Measurements from ENCODE around the gene LGALS12. TPM values are rescaled to one million over a fixed set of nuclear protein-coding genes. Genes with fewer than 3 reads are reported as not detected.
"Not testable (repeated sequence)": the region's sequence is repeated elsewhere in the genome, so short reads cannot be mapped to it uniquely, and the experiment has no call there.

LGALS12 gene
- total RNA-seq, 1 donor from 2014 or later: 9.9 TPM

DNA sequence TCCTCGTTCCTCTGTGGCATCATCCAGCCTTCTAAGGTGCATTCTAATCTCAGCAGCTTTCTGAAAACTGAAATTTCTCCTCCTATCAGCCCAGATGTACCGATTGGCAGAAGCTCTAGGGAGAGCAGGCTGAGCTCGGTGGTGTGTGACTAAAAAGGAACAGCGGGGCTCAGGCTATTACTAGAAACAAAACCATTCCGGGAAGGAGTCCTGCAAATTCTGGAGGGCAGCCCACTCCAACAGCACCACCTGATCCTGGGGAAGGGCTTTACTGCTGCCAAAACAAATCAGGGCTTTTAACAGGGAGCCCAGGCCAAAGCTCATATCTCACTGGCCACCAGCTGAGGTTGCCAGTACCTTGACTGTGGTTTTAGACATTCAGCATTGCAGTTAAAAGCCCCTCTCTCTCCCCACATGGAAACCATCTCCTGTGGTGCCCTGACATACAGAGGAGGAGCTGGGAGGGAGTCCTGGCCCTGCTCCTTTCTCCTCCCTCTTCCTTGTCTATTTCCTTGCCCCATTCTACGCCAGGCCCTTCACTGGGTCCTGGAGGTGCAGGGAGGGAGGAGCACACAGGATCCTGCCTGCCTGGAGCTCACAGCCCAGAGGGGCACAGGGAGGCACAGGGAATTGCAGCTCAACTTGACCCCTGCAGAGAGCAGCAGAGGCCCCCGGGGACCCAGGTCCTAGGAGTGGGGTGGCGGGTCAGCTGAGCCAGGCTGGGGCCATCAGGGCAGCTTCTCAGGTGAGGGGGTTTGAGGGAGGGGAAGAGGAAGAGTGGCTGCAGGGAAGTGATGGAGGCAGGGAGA lies 31.6 kb downstream of the LGALS12 start:
- peak overlapping the region; percentile 71 to 82 (median 78) for H3K4me3 ChIP-seq (ENCODE audit: low read length in 3 of 3)
- no peaks in the 10 kb centered on the region for H3K27me3 ChIP-seq (ENCODE audit: control insufficient read depth in 3 of 3, insufficient read depth in 3 of 3, low read length in 3 of 3)
- peak overlapping the region; percentile 69 to 81 (median 80) for H3K9ac ChIP-seq (ENCODE audit: low read depth in 1 of 3, low read length in 3 of 3)
- no peaks in the 10 kb centered on the region for H3K36me3 ChIP-seq (ENCODE audit: control insufficient read depth in 3 of 3, insufficient read depth in 3 of 3, low read length in 3 of 3)
- peak overlapping the region; percentile 88 for H3K27ac ChIP-seq (ENCODE audit: low read depth, low read length)
- peaks cover 18 to 28% (median 24%) of the 10 kb centered on the region in 3 donors for H3K4me1 ChIP-seq (ENCODE audit: control insufficient read depth in 3 of 3, insufficient read depth in 3 of 3, low read length in 3 of 3)
- no peaks in the 10 kb centered on the region for H3K9me3 ChIP-seq (ENCODE audit: control insufficient read depth in 3 of 3, low read length in 3 of 3)

- not testable (repeated sequence) for H3K4me3 ChIP-seq (ENCODE audit: low read length in 3 of 3); H3K27me3 ChIP-seq (ENCODE audit: control insufficient read depth in 3 of 3, insufficient read depth in 3 of 3, low read length in 3 of 3); H3K9me3 ChIP-seq (ENCODE audit: control insufficient read depth in 3 of 3, low read length in 3 of 3); H3K9ac ChIP-seq (ENCODE audit: low read depth in 1 of 3, low read length in 3 of 3); H3K27ac ChIP-seq (ENCODE audit: low read depth, low read length)
- Histone ChIP-seq H3K4me1 (ENCODE audit: control insufficient read depth in 3 of 3, insufficient read depth in 3 of 3, low read length in 3 of 3) (peaks cover 10 to 14% (median 11%) of the 10 kb centered on the region in 3 donors), H3K36me3 (ENCODE audit: control insufficient read depth in 3 of 3, insufficient read depth in 3 of 3, low read length in 3 of 3) (peaks cover 0 to 12% (median 0%) of the 10 kb centered on the region in 3 donors)
Measured at GRCh38 chr11:63542506-63542905, 36.6 kb downstream of the LGALS12 start.

GRCh38 chr11:63543711-63544110 lies 37.8 kb downstream of the LGALS12 start:
- H3K4me3 ChIP-seq (ENCODE audit: low read length in 3 of 3): no peak overlapping the region
- H3K4me1 ChIP-seq (ENCODE audit: control insufficient read depth in 3 of 3, insufficient read depth in 3 of 3, low read length in 3 of 3): peaks cover 0 to 2% (median 0%) of the 10 kb centered on the region in 3 donors
- H3K9ac ChIP-seq (ENCODE audit: low read depth in 1 of 3, low read length in 3 of 3): no peak overlapping the region
- H3K9me3 ChIP-seq (ENCODE audit: control insufficient read depth in 3 of 3, low read length in 3 of 3): no peaks in the 10 kb centered on the region
- H3K27me3 ChIP-seq (ENCODE audit: control insufficient read depth in 3 of 3, insufficient read depth in 3 of 3, low read length in 3 of 3): no peaks in the 10 kb centered on the region
- no peak overlapping the region for H3K27ac ChIP-seq (ENCODE audit: low read depth, low read length)
- H3K36me3 ChIP-seq (ENCODE audit: control insufficient read depth in 3 of 3, insufficient read depth in 3 of 3, low read length in 3 of 3): peaks cover 0 to 12% (median 0%) of the 10 kb centered on the region in 3 donors

DNA sequence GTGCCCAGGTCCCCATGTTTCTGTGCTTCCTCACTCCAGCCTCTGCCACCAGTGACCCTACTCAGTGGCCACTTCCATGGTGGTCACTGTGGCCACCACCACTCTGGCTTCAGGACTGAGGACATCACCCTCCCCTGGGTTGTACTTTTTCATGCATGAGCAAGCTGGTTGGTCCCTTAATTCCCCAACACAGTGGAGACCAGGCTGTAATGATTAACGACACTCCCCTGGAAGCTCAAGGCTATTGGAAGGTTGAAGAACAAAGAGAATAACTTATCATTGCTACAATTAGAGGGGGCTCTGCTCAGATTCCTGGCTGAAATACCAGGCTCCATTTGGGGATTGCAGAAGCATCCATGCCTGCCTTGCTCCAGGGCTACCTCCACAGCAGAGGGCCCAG lies 41.2 kb downstream of the LGALS12 start:
- no peak overlapping the region for H3K4me3 ChIP-seq (ENCODE audit: low read length in 3 of 3)
- no peaks in the 10 kb centered on the region for H3K9me3 ChIP-seq (ENCODE audit: control insufficient read depth in 3 of 3, low read length in 3 of 3)
- no peak overlapping the region for H3K9ac ChIP-seq (ENCODE audit: low read depth in 1 of 3, low read length in 3 of 3)
- H3K4me1 ChIP-seq (ENCODE audit: control insufficient read depth in 3 of 3, insufficient read depth in 3 of 3, low read length in 3 of 3): peaks cover 4 to 7% (median 5%) of the 10 kb centered on the region in 3 donors
- H3K27me3 ChIP-seq (ENCODE audit: control insufficient read depth in 3 of 3, insufficient read depth in 3 of 3, low read length in 3 of 3): no peaks in the 10 kb centered on the region
- H3K27ac ChIP-seq (ENCODE audit: low read depth, low read length): no peak overlapping the region
- peaks cover 0 to 12% (median 0%) of the 10 kb centered on the region in 3 donors for H3K36me3 ChIP-seq (ENCODE audit: control insufficient read depth in 3 of 3, insufficient read depth in 3 of 3, low read length in 3 of 3)

GRCh38 chr11:63548178-63548577 lies 42.3 kb downstream of the LGALS12 start:
- no peaks in the 10 kb centered on the region for H3K9me3 ChIP-seq (ENCODE audit: control insufficient read depth in 3 of 3, low read length in 3 of 3)
- no peak overlapping the region for H3K4me3 ChIP-seq (ENCODE audit: low read length in 3 of 3)
- H3K9ac ChIP-seq (ENCODE audit: low read depth in 1 of 3, low read length in 3 of 3): no peak overlapping the region
- H3K27ac ChIP-seq (ENCODE audit: low read depth, low read length): no peak overlapping the region
- peaks cover 0 to 12% (median 0%) of the 10 kb centered on the region in 3 donors for H3K36me3 ChIP-seq (ENCODE audit: control insufficient read depth in 3 of 3, insufficient read depth in 3 of 3, low read length in 3 of 3)
- H3K27me3 ChIP-seq (ENCODE audit: control insufficient read depth in 3 of 3, insufficient read depth in 3 of 3, low read length in 3 of 3): no peaks in the 10 kb centered on the region
- peaks cover 4 to 7% (median 6%) of the 10 kb centered on the region in 3 donors for H3K4me1 ChIP-seq (ENCODE audit: control insufficient read depth in 3 of 3, insufficient read depth in 3 of 3, low read length in 3 of 3)

DNA sequence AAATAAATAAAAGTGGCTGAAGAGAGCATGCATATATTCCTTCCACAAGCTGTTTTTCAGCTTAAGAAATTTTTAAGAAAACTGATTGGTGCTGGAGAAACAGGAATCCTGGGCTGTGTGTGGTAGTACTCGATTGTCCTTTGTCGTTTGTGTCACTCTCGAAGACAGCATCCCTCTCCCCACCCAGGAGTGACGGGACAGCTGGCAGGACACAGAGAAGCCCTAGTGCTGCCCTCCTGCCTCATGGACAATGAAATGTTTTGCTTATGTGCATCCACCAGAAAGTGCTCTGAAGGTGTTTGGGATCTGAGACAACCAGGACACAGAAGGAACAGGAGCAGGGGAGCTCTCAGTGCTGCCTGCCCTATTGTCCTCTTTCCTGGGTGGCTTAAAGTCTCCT lies 43.5 kb downstream of the LGALS12 start:
- H3K36me3 ChIP-seq (ENCODE audit: control insufficient read depth in 3 of 3, insufficient read depth in 3 of 3, low read length in 3 of 3): peaks cover 0 to 12% (median 0%) of the 10 kb centered on the region in 3 donors
- peaks cover 6 to 7% (median 7%) of the 10 kb centered on the region in 3 donors for H3K4me1 ChIP-seq (ENCODE audit: control insufficient read depth in 3 of 3, insufficient read depth in 3 of 3, low read length in 3 of 3)
- H3K27ac ChIP-seq (ENCODE audit: low read depth, low read length): no peak overlapping the region
- H3K9ac ChIP-seq (ENCODE audit: low read depth in 1 of 3, low read length in 3 of 3): no peak overlapping the region
- H3K9me3 ChIP-seq (ENCODE audit: control insufficient read depth in 3 of 3, low read length in 3 of 3): no peaks in the 10 kb centered on the region
- no peaks in the 10 kb centered on the region for H3K27me3 ChIP-seq (ENCODE audit: control insufficient read depth in 3 of 3, insufficient read depth in 3 of 3, low read length in 3 of 3)
- H3K4me3 ChIP-seq (ENCODE audit: low read length in 3 of 3): no peak overlapping the region

DNA sequence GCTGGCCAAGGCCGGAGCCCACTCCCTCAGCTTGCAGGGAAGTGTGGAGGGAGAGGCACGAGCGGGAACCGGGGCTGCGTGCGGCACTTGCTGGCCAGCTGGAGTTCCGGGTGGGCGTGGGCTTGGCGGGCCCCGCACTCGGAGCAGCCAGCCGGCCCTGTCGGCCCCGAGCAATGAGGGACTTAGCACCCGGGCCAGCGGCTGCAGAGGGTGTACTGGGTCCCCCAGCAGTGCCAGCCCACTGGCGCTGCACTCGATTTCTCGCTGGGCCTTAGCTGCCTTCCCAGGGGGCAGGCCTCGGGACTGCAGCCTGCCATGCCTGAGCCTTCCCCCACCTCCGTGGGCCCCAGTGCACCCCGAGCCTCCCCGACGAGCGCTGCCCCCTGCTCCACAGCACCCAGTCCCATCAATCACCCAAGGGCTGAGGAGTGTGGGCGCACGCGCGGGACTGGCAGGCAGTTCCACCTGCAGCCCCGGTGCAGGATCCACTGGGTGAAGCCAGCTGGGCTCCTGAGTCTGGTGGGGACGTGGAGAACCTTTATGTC lies 44.3 kb downstream of the LGALS12 start:
- H3K4me3 ChIP-seq (ENCODE audit: low read length in 3 of 3); H3K27me3 ChIP-seq (ENCODE audit: control insufficient read depth in 3 of 3, insufficient read depth in 3 of 3, low read length in 3 of 3); H3K36me3 ChIP-seq (ENCODE audit: control insufficient read depth in 3 of 3, insufficient read depth in 3 of 3, low read length in 3 of 3); H3K9ac ChIP-seq (ENCODE audit: low read depth in 1 of 3, low read length in 3 of 3); H3K9me3 ChIP-seq (ENCODE audit: control insufficient read depth in 3 of 3, low read length in 3 of 3); H3K27ac ChIP-seq (ENCODE audit: low read depth, low read length); H3K4me1 ChIP-seq (ENCODE audit: control insufficient read depth in 3 of 3, insufficient read depth in 3 of 3, low read length in 3 of 3): not testable (repeated sequence)

DNA sequence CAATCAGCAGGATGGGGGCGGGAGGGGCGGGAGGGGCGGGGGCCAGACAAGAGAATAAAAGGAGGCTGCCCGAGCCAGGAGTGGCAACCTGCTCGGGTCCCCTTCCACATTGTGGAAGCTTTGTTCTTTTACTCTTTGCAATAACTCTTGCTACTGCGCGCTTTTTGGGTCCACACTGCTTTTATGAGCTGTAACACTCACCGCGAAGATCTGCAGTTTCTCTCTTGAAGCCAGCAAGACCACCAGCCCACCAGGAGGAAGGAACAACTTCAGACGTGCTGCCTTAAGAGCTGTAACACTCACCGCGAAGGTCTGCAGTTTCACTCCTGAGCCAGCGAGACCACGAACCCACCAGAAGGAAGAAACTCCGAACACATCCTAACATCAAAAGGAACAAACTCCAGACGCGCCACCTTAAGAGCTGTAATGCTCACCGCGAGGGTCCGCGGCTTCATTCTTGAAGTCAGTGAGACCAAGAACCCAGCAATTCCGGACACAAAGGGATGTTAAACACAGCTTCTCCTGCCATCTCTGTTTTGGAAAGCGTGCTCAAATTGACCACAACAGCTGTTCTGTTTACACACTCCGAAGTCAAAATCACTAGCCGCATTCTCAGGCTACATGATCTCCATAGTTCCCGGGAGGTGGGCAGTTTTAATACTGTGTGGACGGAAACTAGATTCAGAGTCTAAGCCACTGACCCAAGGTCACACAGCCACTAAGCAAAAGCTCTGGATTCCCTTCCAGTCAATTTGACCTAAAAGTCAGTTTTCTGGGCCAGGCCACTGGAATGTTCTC lies 45.4 kb downstream of the LGALS12 start:
- Histone ChIP-seq H3K4me1 (ENCODE audit: control insufficient read depth in 3 of 3, insufficient read depth in 3 of 3, low read length in 3 of 3) (peaks cover 6 to 7% (median 7%) of the 10 kb centered on the region in 3 donors), H3K36me3 (ENCODE audit: control insufficient read depth in 3 of 3, insufficient read depth in 3 of 3, low read length in 3 of 3) (no peaks in the 10 kb centered on the region), H3K9ac (ENCODE audit: low read depth in 1 of 3, low read length in 3 of 3) (peak overlapping the region in 2 of 3 donors; percentile 32 to 45), H3K27me3 (ENCODE audit: control insufficient read depth in 3 of 3, insufficient read depth in 3 of 3, low read length in 3 of 3) (no peaks in the 10 kb centered on the region), H3K27ac (ENCODE audit: low read depth, low read length) (no peak overlapping the region), H3K4me3 (ENCODE audit: low read length in 3 of 3) (peak overlapping the region in 2 of 3 donors; percentile 48 to 58), H3K9me3 (ENCODE audit: control insufficient read depth in 3 of 3, low read length in 3 of 3) (no peaks in the 10 kb centered on the region)

DNA sequence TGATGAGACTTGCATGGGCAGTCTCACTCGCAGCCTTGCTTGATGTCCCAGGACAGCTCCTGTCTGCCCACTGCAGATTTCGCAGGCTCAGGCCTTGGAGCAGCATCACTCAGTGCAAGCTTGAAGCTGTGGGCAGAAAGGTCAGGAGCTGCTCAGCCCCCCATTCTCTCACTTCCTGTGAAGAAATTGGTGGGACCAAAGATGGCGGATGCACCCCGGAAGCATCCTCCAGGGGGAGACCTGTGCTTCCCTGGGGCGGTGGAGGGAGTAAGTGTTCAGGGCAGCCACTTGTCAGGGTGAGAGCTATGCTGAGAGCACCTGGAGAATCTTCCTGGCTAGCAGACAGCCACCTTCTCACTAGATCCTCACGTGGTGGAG lies 46.0 kb downstream of the LGALS12 start:
- Histone ChIP-seq H3K4me3 (ENCODE audit: low read length in 3 of 3) (peak overlapping the region in 2 of 3 donors; percentile 29 to 48), H3K27ac (ENCODE audit: low read depth, low read length) (no peak overlapping the region), H3K9ac (ENCODE audit: low read depth in 1 of 3, low read length in 3 of 3) (peak overlapping the region in 1 of 3 donors; percentile 32), H3K36me3 (ENCODE audit: control insufficient read depth in 3 of 3, insufficient read depth in 3 of 3, low read length in 3 of 3) (no peaks in the 10 kb centered on the region), H3K9me3 (ENCODE audit: control insufficient read depth in 3 of 3, low read length in 3 of 3) (no peaks in the 10 kb centered on the region), H3K27me3 (ENCODE audit: control insufficient read depth in 3 of 3, insufficient read depth in 3 of 3, low read length in 3 of 3) (no peaks in the 10 kb centered on the region), H3K4me1 (ENCODE audit: control insufficient read depth in 3 of 3, insufficient read depth in 3 of 3, low read length in 3 of 3) (peaks cover 6 to 7% (median 7%) of the 10 kb centered on the region in 3 donors)

Measured in skeletal muscle tissue (tissue), 4 donors.